Hepatocyte (in vitro differentiated cells): ENCODE results near the gene CCDC40. TPM values are rescaled to one million over a fixed set of nuclear protein-coding genes. Genes with fewer than 3 reads are reported as not detected.

Experiments
- DNase-seq: peaks from one replicate; pipeline ENCODE4 v3.0.0-alpha.2; 2016; ENCODE audit warnings: low spot score
- H2AFZ ChIP-seq: fragments of 200-600 bp; sonication (generic); 2 replicates; pipeline ENCODE4 v1.6.0; 2016; ENCODE audit warnings: antibody characterized with exemption, mild to moderate bottlenecking
- H3K27ac ChIP-seq: fragments of 200-600 bp; sonication (generic); 2 replicates; pipeline ENCODE4 v1.5.1; 2016; ENCODE audit warnings: mild to moderate bottlenecking
- H3K27me3 ChIP-seq: fragments of 200-600 bp; sonication (generic); 2 replicates; pipeline ENCODE4 v1.6.1; 2016
- H3K36me3 ChIP-seq: fragments of 200-600 bp; sonication (generic); replicated peaks from 2 replicates; pipeline ENCODE4 v1.5.1; 2016; ENCODE audit warnings: low read depth; ENCODE audit not compliant: insufficient read depth
- H3K4me1 ChIP-seq: fragments of 200-600 bp; sonication (generic); 2 replicates; pipeline ENCODE4 v1.5.1; 2016; ENCODE audit warnings: mild to moderate bottlenecking, moderate library complexity; ENCODE audit not compliant: insufficient read depth
- H3K4me2 ChIP-seq: fragments of 200-600 bp; sonication (generic); 2 replicates; pipeline ENCODE4 v1.6.0; 2016
- H3K4me3 ChIP-seq: fragments of 200-600 bp; sonication (generic); 2 replicates; pipeline ENCODE4 v1.5.1; 2016; ENCODE audit warnings: mild to moderate bottlenecking
- H3K79me2 ChIP-seq: fragments of 200-600 bp; sonication (generic); 2 replicates; pipeline ENCODE4 v1.6.0; 2017; ENCODE audit warnings: mild to moderate bottlenecking
- H3K9me2 ChIP-seq: fragments of 200-600 bp; sonication (generic); replicated peaks from 2 replicates; pipeline ENCODE4 v1.6.0; 2017; ENCODE audit warnings: mild to moderate bottlenecking; ENCODE audit not compliant: insufficient read depth
- H3K9me3 ChIP-seq: fragments of 200-600 bp; sonication (generic); 2 replicates; pipeline ENCODE4 v1.5.1; 2016; ENCODE audit warnings: low read depth, mild to moderate bottlenecking
- H4K20me1 ChIP-seq: fragments of 200-600 bp; sonication (generic); 2 replicates; pipeline ENCODE4 v1.6.0; 2016; ENCODE audit warnings: mild to moderate bottlenecking; ENCODE audit not compliant: insufficient read depth, poor library complexity, severe bottlenecking
- CTCF ChIP-seq: fragments of 200-600 bp; sonication (generic); IDR thresholded peaks from 2 replicates; pipeline ENCODE4 v1.5.1; 2016; ENCODE audit warnings: antibody characterized with exemption, mild to moderate bottlenecking; ENCODE audit not compliant: poor library complexity
- EZH2 ChIP-seq: fragments of 200-600 bp; sonication (generic); IDR thresholded peaks from 2 replicates; pipeline ENCODE4 v1.6.1; 2016; ENCODE audit warnings: antibody characterized with exemption, mild to moderate bottlenecking, borderline replicate concordance
- EZH2phosphoT487 ChIP-seq: fragments of 200-600 bp; sonication (generic); IDR thresholded peaks from one replicate; pipeline ENCODE4 v1.6.1; 2018; ENCODE audit warnings: antibody characterized with exemption, mild to moderate bottlenecking, low read depth, moderate library complexity; ENCODE audit not compliant: unreplicated experiment, severe bottlenecking
- WGBS: methylation state at CpG from one replicate; pipeline ENCODE4 v1.1.6; 2016; ENCODE audit warnings: low lambda C conversion rate; ENCODE audit errors: missing lambda C conversion rate; 5-methylcytosine and 5-hydroxymethylcytosine counted together
- polyA plus RNA-seq: library from polyadenylated mRNA; unstranded; fragments of >200 nt; fragmentation: Nextera tagmentation; extraction: Ambion mirVana; gene quantifications from 2 replicates; pipeline ENCODE4 v1.2.1, GENCODE V29; 2016
- total RNA-seq: library from RNA; depleted of rRNA; stranded (reverse); fragments of >200 nt; gene quantifications from 2 replicates; pipeline ENCODE4 v1.2.3, GENCODE V29; 2014

The CCDC40 gene
- total and polyA plus RNA-seq, 2 experiments from 2014 or later = 2.2 to 4.7 TPM

DNA sequence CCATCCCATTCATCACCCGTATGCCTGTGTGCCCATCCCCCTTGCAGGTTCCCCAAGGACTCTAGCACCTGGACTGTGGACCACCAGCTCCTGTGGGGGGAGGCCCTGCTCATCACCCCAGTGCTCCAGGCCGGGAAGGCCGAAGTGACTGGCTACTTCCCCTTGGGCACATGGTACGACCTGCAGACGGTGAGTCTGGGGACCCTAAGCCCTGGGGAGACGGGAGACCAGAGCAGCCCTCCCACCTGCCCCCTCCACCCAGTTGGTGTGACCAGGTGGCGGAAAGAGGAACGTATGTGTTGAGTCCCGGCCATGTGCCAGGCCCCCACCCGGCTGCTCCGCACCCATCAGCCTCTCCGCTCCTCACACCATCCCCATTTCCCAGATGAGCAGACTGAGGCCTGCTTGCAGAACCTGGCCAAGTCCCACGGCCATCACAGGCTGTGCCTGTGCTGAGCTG is 80.5 kb downstream of the CCDC40 start:
- H2AFZ ChIP-seq = no peak overlapping the region
- TF ChIP-seq EZH2 (no peak), CTCF (no peak), EZH2phosphoT487 (no peak)
- WGBS = 95% methylated on average over 11 of the region's 13 CpGs

GRCh38 chr17:80117491-80118401 is 81.3 kb downstream of the CCDC40 start:
- no peak overlapping the region for H2AFZ ChIP-seq
- peak; percentile 3 for DNase-seq
- H3K4me1 ChIP-seq = no peaks in the 10 kb centered on the region
- H3K9me3 ChIP-seq = no peaks in the 10 kb centered on the region
- no peaks in the 10 kb centered on the region for H3K9me2 ChIP-seq
- no peak overlapping the region for H3K4me2 ChIP-seq
- no peaks in the 10 kb centered on the region for H4K20me1 ChIP-seq
- 92% methylated on average over 22 of the region's 31 CpGs for WGBS
- no peaks in the 10 kb centered on the region for H3K27me3 ChIP-seq
- no peak overlapping the region for H3K27ac ChIP-seq
- no peaks in the 10 kb centered on the region for H3K36me3 ChIP-seq
- no peak overlapping the region for H3K4me3 ChIP-seq
- TF ChIP-seq EZH2phosphoT487 (no peak), EZH2 (no peak), CTCF (no peak)
- no peaks in the 10 kb centered on the region for H3K79me2 ChIP-seq

More for the DNA sequence above, 80.5 kb downstream of the CCDC40 start:
- no peaks in the 10 kb centered on the region for H3K9me3 ChIP-seq
- no peak overlapping the region for H3K4me2 ChIP-seq
- no peak overlapping the region for H3K4me3 ChIP-seq
- H3K27me3 ChIP-seq = no peaks in the 10 kb centered on the region
- H3K27ac ChIP-seq = no peak overlapping the region
- peak; percentile 3 for DNase-seq
- H3K9me2 ChIP-seq = no peaks in the 10 kb centered on the region
- no peaks in the 10 kb centered on the region for H4K20me1 ChIP-seq
- H3K4me1 ChIP-seq = no peaks in the 10 kb centered on the region
- H3K36me3 ChIP-seq = no peaks in the 10 kb centered on the region
- no peaks in the 10 kb centered on the region for H3K79me2 ChIP-seq

DNA sequence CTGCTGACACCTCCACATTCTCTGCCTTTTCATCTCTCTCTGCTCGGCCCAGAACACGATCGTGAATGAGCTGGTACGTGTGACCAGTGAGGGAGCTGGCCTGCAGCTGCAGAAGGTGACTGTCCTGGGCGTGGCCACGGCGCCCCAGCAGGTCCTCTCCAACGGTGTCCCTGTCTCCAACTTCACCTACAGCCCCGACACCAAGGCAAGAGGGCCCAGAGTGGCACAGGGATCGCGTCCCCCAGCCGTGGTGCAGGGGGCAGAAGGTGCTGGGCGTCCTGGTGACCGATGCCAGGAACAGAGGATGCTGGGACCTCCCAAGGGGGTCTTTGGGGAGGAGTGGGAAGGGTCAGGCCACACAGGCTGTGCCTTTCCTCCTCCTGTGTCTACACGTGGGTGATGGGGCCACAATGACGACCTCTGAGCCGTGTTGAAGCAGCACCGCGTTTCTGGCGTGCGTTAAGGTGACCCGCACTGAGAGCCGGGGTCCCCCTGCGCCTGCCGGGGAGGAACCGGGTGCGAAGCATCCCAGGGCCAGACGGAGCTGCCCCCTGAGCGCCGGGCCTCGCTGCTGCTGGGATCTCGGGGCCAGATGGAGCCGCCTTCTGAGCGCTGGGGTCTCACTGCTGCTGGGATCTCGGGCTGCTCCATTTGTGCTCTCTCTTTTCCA is 82.3 kb downstream of the CCDC40 start:
- H3K9me2 ChIP-seq = no peaks in the 10 kb centered on the region
- H3K4me1 ChIP-seq = no peaks in the 10 kb centered on the region
- DNase-seq = peak; percentile 3
- no peak overlapping the region for H3K4me2 ChIP-seq
- H3K9me3 ChIP-seq = no peaks in the 10 kb centered on the region
- 90% methylated on average over 35 of the region's 35 CpGs for WGBS
- no peak overlapping the region for H2AFZ ChIP-seq
- H4K20me1 ChIP-seq = no peaks in the 10 kb centered on the region
- H3K27ac ChIP-seq = no peak overlapping the region
- no peaks in the 10 kb centered on the region for H3K27me3 ChIP-seq
- H3K36me3 ChIP-seq = no peaks in the 10 kb centered on the region
- H3K79me2 ChIP-seq = no peaks in the 10 kb centered on the region
- H3K4me3 ChIP-seq = no peak overlapping the region
- TF ChIP-seq EZH2phosphoT487 = no peak
- TF ChIP-seq EZH2 = no peak
- no peak for TF ChIP-seq CTCF
